Measurements from ENCODE around the gene PSMG3. TPM values are rescaled to one million over a fixed set of nuclear protein-coding genes. Genes with fewer than 3 reads are reported as not detected.

Gene PSMG3
- total RNA-seq, 4 donors from 2014 or later = 26.8 to 33.2 (median 29.3) TPM

GRCh38 chr7:1526271-1526754 is 43.5 kb downstream of the PSMG3 start:
- Histone ChIP-seq H3K4me1 (peaks cover 0 to 11% (median 8%) of the 10 kb centered on the region in 4 donors), H3K27ac (replicated peaks in 1 of 4) (no peak overlapping the region), H3K9me3 (no peaks in the 10 kb centered on the region), H3K36me3 (no peaks in the 10 kb centered on the region), H3K4me3 (no peak overlapping the region), H3K27me3 (peaks cover 0 to 37% (median 3%) of the 10 kb centered on the region in 4 donors)
- intact Hi-C loops (cut with DNase I) = no loop called here
- TF ChIP-seq POLR2A (IDR thresholded peaks at IDR 0.05; ENCODE audit: low read depth) (no peak), CTCF (IDR thresholded peaks at IDR 0.05) (no peak), EP300 (IDR thresholded peaks at IDR 0.05) (no peak), POLR2AphosphoS5 (IDR thresholded peaks at IDR 0.05) (no peak)
- DNase-seq (ENCODE audit: extremely low spot score) = no peak
- WGBS = 26% methylated on average over 6 of the region's 6 CpGs

- intact Hi-C loops (cut with DNase I) = no loop called here
These were observed 44.4 kb downstream of the PSMG3 start for GRCh38 chr7:1525409-1525808.

GRCh38 chr7:1523844-1524243 is 46.0 kb downstream of the PSMG3 start:
- no peaks in the 10 kb centered on the region for H3K4me1 ChIP-seq
- H3K36me3 ChIP-seq = no peaks in the 10 kb centered on the region
- TF ChIP-seq POLR2A (IDR thresholded peaks at IDR 0.05; ENCODE audit: low read depth) (no peak), POLR2AphosphoS5 (IDR thresholded peaks at IDR 0.05) (no peak), EP300 (IDR thresholded peaks at IDR 0.05) (no peak), CTCF (IDR thresholded peaks at IDR 0.05) (no peak)
- H3K9me3 ChIP-seq = no peaks in the 10 kb centered on the region
- no peak for DNase-seq (ENCODE audit: extremely low spot score)
- no peak overlapping the region for H3K27ac ChIP-seq (replicated peaks in 1 of 4)
- H3K4me3 ChIP-seq = no peak overlapping the region
- peaks cover 0 to 31% (median 3%) of the 10 kb centered on the region in 4 donors for H3K27me3 ChIP-seq
- intact Hi-C loops (cut with DNase I) = no loop called here
- WGBS = 77% methylated on average over 10 of the region's 17 CpGs

More at GRCh38 chr7:1525409-1525808, 44.4 kb downstream of the PSMG3 start:
- Histone ChIP-seq H3K27me3 (peaks cover 0 to 37% (median 3%) of the 10 kb centered on the region in 4 donors), H3K36me3 (no peaks in the 10 kb centered on the region), H3K27ac (replicated peaks in 1 of 4) (no peak overlapping the region), H3K9me3 (no peaks in the 10 kb centered on the region), H3K4me3 (no peak overlapping the region), H3K4me1 (peaks cover 0 to 7% (median 7%) of the 10 kb centered on the region in 4 donors)
- TF ChIP-seq CTCF (IDR thresholded peaks at IDR 0.05) = no peak
- TF ChIP-seq POLR2A (IDR thresholded peaks at IDR 0.05; ENCODE audit: low read depth) = no peak
- DNase-seq (ENCODE audit: extremely low spot score) = no peak
- 90% methylated on average over 6 of the region's 6 CpGs for WGBS

GRCh38 chr7:1523208-1523607 is 46.6 kb downstream of the PSMG3 start:
- Histone ChIP-seq H3K4me1 (no peaks in the 10 kb centered on the region), H3K9me3 (no peaks in the 10 kb centered on the region), H3K36me3 (no peaks in the 10 kb centered on the region), H3K4me3 (no peak overlapping the region), H3K27me3 (peaks cover 0 to 28% (median 3%) of the 10 kb centered on the region in 4 donors), H3K27ac (replicated peaks in 1 of 4) (no peak overlapping the region)
- TF ChIP-seq EP300 (IDR thresholded peaks at IDR 0.05) = no peak
- WGBS = 43% methylated on average over 1 of the region's 13 CpGs
- intact Hi-C loops (cut with DNase I) = no loop called here
- DNase-seq (ENCODE audit: extremely low spot score) = no peak

GRCh38 chr7:1521456-1521855 is 48.4 kb downstream of the PSMG3 start:
- TF ChIP-seq POLR2AphosphoS5 (IDR thresholded peaks at IDR 0.05) (no peak), POLR2A (IDR thresholded peaks at IDR 0.05; ENCODE audit: low read depth) (no peak)

More at GRCh38 chr7:1521456-1521855, 48.4 kb downstream of the PSMG3 start:
- Histone ChIP-seq H3K4me3 (no peak overlapping the region), H3K4me1 (no peaks in the 10 kb centered on the region), H3K27ac (replicated peaks in 1 of 4) (no peak overlapping the region), H3K9me3 (no peaks in the 10 kb centered on the region), H3K27me3 (peaks cover 0 to 29% (median 3%) of the 10 kb centered on the region in 4 donors), H3K36me3 (no peaks in the 10 kb centered on the region)
- no peak for DNase-seq (ENCODE audit: extremely low spot score)
- intact Hi-C loops (cut with DNase I) = no loop called here
- WGBS = 87% methylated on average over 11 of the region's 11 CpGs

All from esophagus muscularis mucosa (tissue), 4 donors.